Neutrophil (primary cell): ENCODE results near the gene RBM15B.
A peak's percentile ranks its signal among the peaks of the same experiment; 100 is the strongest.
"Not testable (repeated sequence)": the region's sequence is repeated elsewhere in the genome, so short reads cannot be mapped to it uniquely, and the experiment has no call there.

Experiments
- H3K27ac ChIP-seq: fragments of 200-600 bp; sonication (generic); 2 replicates; pipeline ENCODE4 v1.5.1; 2016; ENCODE audit warnings: mild to moderate bottlenecking, moderate library complexity
- H3K27me3 ChIP-seq: fragments of 200-600 bp; sonication (generic); 2 replicates; pipeline ENCODE4 v1.6.0; 2016; ENCODE audit warnings: mild to moderate bottlenecking
- H3K36me3 ChIP-seq: fragments of 200-600 bp; sonication (generic); 2 replicates; pipeline ENCODE4 v1.5.1; 2017
- H3K4me1 ChIP-seq, 2 experiments: fragments of 200-600 bp in 1 of 2; sonication (generic) in 1 of 2; 1 replicate in 1 of 2; 2 replicates in 1 of 2; pipeline versions ENCODE4 v1.5.1 to v1.6.1; 2013 to 2016; ENCODE audit warnings: low read depth in 1 of 2, low read length in 1 of 2, mild to moderate bottlenecking in 1 of 2, moderate library complexity in 1 of 2; ENCODE audit not compliant: control insufficient read depth in 1 of 2, insufficient read depth in 1 of 2
- H3K4me3 ChIP-seq, 2 experiments: fragments of 200-600 bp in 1 of 2; sonication (generic) in 1 of 2; 1 replicate in 1 of 2; 2 replicates in 1 of 2; pipeline ENCODE4 v1.5.1; 2013 to 2016; ENCODE audit warnings: low read depth in 1 of 2, low read length in 1 of 2, mild to moderate bottlenecking in 1 of 2, moderate library complexity in 1 of 2
- H3K9me3 ChIP-seq: fragments of 200-600 bp; sonication (generic); 2 replicates; pipeline ENCODE4 v1.5.1; 2016
- TF ChIP-seq, protein P1 (sequence below): fragments of 200-600 bp; sonication (generic); IDR thresholded peaks from 2 replicates; pipeline ENCODE4 v1.5.1; 2016; ENCODE audit warnings: antibody characterized with exemption

The RBM15B gene

GRCh38 chr3:51384055-51384725 lies 6.9 kb upstream of the RBM15B start:
- Histone ChIP-seq H3K4me3 (peak overlapping the region; percentile 80 to 99), H3K27me3 (no peaks in the 10 kb centered on the region), H3K4me1 (peaks cover 30 to 35% of the 10 kb centered on the region in 2 experiments), H3K27ac (peak overlapping the region; percentile 83), H3K36me3 (peaks cover 9% of the 10 kb centered on the region), H3K9me3 (no peaks in the 10 kb centered on the region)
- TF ChIP-seq, protein P1, sequence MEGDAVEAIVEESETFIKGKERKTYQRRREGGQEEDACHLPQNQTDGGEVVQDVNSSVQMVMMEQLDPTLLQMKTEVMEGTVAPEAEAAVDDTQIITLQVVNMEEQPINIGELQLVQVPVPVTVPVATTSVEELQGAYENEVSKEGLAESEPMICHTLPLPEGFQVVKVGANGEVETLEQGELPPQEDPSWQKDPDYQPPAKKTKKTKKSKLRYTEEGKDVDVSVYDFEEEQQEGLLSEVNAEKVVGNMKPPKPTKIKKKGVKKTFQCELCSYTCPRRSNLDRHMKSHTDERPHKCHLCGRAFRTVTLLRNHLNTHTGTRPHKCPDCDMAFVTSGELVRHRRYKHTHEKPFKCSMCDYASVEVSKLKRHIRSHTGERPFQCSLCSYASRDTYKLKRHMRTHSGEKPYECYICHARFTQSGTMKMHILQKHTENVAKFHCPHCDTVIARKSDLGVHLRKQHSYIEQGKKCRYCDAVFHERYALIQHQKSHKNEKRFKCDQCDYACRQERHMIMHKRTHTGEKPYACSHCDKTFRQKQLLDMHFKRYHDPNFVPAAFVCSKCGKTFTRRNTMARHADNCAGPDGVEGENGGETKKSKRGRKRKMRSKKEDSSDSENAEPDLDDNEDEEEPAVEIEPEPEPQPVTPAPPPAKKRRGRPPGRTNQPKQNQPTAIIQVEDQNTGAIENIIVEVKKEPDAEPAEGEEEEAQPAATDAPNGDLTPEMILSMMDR: no peak

GRCh38 chr3:51384726-51385473 lies 6.2 kb upstream of the RBM15B start, which contains the start of gene MANF:
MANF (plus strand) TSS chr3:51385291; CDS start chr3:51385343, 52 bp downstream.
- TF ChIP-seq, protein P1: peak; percentile 88
- Histone ChIP-seq H3K4me1 (peaks cover 34 to 35% of the 10 kb centered on the region in 2 experiments), H3K27me3 (no peaks in the 10 kb centered on the region), H3K9me3 (no peaks in the 10 kb centered on the region), H3K36me3 (peaks cover 9% of the 10 kb centered on the region), H3K27ac (peak within 1 kb of the TSS; percentile 83), H3K4me3 (peak within 1 kb of the TSS; percentile 80 to 99)

DNA sequence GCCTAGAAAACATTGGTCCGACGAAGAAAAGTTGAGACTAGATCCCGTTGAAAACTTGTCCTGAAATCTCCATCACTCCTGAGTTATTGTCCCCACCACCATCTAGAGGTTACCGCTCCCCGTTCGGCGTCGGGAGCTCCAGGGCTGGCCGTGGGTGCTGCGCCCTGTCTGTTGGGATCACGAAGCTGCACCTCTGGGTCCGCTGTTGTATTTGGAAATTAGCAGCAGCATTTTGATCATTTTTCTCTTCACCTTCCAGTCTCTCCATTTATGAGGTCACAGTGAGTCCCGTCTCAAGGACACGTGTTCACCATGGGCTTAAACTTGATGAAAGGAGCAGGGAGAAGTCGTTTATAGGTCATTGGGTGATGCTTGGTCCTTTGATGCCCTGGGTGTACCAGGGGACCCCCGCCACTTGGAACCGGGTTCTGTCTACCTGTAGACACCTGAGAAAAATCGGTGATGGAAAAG lies 5.4 kb upstream of the RBM15B start:
- Histone ChIP-seq H3K36me3 (peaks cover 9% of the 10 kb centered on the region), H3K4me1 (peaks cover 40 to 41% of the 10 kb centered on the region in 2 experiments), H3K9me3 (no peaks in the 10 kb centered on the region), H3K27ac (peak overlapping the region; percentile 83), H3K27me3 (no peaks in the 10 kb centered on the region), H3K4me3 (peak overlapping the region; percentile 80 to 99)
- TF ChIP-seq, protein P1: no peak

GRCh38 chr3:51386159-51386851 lies 4.8 kb upstream of the RBM15B start:
- TF ChIP-seq, protein P1: no peak
- no peak overlapping the region for H3K27ac ChIP-seq
- no peaks in the 10 kb centered on the region for H3K27me3 ChIP-seq
- H3K9me3 ChIP-seq: no peaks in the 10 kb centered on the region
- H3K4me1 ChIP-seq: peaks cover 43 to 44% of the 10 kb centered on the region in 2 experiments
- peak overlapping the region in 1 of 2 experiments; percentile 80 for H3K4me3 ChIP-seq
- peaks cover 9% of the 10 kb centered on the region for H3K36me3 ChIP-seq

DNA sequence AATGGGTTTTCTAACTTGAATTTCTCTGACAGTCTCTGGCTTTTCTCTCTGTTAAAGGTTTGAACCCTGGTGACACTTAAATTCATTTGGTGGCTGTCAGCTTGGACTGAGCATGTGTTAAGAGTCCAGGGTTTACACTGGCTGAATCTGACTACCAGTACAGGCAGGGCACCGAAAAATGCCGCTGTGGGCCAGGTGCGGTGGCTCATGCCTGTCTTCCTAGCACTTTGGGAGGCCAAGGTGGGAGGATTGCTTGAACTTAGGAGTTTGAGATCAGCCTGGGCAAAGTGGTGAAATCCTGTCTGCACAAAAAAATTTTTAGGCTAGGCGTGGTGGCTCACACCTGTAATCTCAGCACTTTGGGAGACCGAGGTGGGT lies 4.2 kb upstream of the RBM15B start:
- Histone ChIP-seq H3K9me3 (no peaks in the 10 kb centered on the region), H3K36me3 (peaks cover 9% of the 10 kb centered on the region), H3K27me3 (no peaks in the 10 kb centered on the region), H3K4me3 (no peak overlapping the region), H3K27ac (no peak overlapping the region), H3K4me1 (peaks cover 45 to 46% of the 10 kb centered on the region in 2 experiments)
- TF ChIP-seq, protein P1: no peak

GRCh38 chr3:51387281-51387680 lies 3.8 kb upstream of the RBM15B start:
- peaks cover 47 to 51% of the 10 kb centered on the region in 2 experiments for H3K4me1 ChIP-seq
- not testable (repeated sequence) for H3K9me3 ChIP-seq, H3K27ac ChIP-seq, H3K27me3 ChIP-seq, H3K4me3 ChIP-seq, H3K36me3 ChIP-seq
